HPDE6-E6E7 (cell line): Measurements from ENCODE around the gene PSMD11.

Experiments used
- DNase-seq: peaks from one replicate; pipeline ENCODE4 v3.0.0; 2011; ENCODE audit warnings: missing footprints; ENCODE audit errors: extremely low spot score

The PSMD11 gene

GRCh38 chr17:32489320-32490100 is 45.2 kb downstream of the PSMD11 start:
- DNase-seq = no peak

DNA sequence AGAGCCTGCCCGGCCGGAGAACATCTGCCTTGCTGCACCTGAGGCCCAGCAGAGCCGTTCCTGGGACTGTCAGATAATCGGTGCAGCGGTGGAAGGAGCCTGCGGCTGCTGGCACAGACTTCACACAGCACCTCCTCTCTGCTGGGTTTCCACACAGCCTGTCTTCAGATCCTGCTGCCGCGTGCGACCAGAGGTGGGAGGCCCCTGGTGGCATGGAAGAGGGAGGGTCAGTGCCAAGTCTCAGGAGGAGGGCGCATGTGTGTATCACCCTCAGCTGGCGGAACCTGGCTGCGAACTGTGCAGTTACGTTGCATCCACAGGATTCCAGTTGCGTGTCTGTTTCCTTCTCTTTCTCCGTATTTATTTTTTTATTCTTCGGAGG is 45.8 kb downstream of the PSMD11 start:
- no peak for DNase-seq

GRCh38 chr17:32491371-32492263 is 47.3 kb downstream of the PSMD11 start:
- no peak for DNase-seq

- DNase-seq = no peak
These were observed 47.9 kb downstream of the PSMD11 start for GRCh38 chr17:32492264-32492589.

DNA sequence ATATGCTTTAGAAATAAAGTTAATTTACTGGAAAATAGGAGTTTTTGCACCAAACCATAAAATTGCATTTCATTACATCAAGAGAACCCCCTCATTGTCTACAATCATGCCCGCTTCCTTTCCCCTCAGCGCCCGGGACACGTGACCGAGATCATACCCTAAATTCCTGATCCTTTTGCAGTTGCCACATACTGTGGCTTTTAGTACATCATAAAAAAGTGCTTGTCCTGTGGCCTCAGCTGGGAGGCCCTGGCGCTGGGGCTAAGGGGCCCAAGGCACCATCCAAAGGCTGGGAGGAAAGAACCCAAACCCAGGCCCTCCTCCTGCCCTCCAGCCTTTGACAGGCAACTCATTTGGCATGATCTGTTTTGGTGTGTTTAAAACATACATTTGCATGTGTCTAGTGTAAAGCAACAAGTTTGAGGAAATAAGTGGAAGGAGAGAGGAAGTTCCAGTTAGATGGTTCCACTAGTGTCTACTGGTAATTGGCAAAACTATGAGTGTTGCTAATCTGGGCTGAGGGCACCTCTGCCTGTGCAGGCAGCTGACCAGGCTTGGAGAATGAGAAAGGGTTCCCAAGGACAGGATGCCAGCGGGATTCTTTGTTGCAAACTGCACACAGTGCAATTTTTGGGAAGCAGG is 48.5 kb downstream of the PSMD11 start:
- no peak for DNase-seq

DNA sequence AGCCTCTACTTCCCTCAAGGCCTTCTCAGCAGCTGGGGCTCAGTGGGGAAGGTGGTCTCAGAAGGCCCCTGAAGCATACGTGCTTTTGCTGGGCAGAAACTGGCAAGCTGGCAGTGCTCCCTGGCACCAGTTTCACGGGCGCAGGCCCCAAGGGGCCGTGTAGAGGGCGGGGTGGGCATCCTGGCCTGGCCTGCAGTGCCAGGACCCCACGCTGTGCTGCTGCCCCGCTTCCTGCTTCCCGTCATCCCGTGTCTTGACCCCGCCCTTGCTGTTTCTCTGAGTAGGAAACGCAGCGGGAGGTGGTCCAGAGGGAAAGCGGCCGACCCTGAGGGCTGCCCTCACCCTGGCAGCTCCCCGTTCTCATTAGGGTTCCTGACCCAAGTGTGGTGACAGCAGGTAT is 49.3 kb downstream of the PSMD11 start:
- no peak for DNase-seq

DNA sequence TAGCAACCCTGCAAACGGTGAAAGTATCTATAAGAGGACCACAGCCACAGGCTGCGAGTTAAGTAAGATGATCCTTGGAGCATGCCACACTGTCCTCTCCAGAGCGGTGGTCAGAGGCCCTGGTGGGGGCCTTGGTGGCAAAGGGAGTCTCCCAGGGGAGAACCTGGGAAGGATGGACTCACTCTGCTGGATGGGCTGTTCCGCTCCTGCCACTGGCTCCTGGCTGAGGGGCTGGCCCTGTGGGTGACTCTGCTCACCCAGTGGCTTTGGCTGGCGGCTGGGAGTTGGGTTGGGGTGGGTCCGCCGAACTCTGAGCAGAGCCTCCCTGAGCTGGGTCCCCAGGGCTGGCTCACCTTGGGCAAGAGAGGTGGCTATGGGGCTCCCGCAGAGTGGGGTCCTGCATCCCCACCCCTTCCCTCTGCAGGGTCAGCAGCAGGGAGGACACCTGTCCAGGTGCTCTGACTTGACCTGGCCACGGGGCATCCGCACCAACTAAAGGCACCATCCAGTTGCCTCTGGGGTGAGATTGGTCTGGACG is 49.7 kb downstream of the PSMD11 start:
- DNase-seq = no peak

GRCh38 chr17:32494621-32495358 is 50.5 kb downstream of the PSMD11 start:
- no peak for DNase-seq

DNA sequence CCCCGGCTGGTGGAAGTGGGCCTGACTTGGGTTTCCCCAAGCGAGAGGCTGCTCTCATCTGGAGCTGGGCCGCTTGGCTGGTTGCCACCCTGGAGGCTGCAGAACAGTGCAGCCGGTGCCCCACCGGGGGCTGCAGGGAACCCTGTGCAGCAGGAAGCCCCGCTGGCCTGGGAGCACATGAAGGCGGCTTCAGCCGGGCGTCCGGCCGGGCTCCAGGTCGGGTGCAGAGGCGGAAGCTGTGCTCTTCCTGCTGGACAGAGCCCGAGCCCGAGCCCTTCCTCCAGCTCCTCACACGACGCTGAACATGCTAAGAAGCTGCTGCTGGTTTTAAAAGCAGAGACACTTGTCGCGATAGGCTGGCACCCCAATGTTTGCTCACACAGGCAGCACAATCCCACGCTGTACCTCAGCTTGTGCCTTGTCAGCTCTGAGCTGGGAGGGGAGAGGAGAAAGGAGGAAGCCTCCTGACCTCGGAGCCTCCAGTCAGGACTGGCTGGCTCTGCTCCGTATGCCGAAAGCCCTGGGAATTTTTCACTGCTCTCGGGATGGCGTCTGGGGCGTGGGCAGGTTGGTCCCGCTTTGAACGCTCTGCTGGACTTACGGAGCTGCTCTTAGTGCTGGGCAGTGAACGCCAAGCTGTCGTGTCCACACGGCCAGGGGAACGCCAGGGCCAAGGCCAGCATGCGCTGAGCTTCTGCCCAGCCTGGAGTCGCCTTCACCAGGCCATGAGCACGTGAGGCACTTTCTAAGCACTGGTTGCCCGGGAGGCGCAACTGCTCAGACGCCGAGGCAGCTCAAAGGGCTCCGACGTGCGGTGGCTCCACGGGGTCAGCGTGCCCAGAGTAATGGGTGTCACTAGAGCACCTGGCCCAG is 51.3 kb downstream of the PSMD11 start:
- DNase-seq = no peak

- DNase-seq = peak; percentile 66
These were observed 52.2 kb downstream of the PSMD11 start for GRCh38 chr17:32496395-32497073.

- no peak for DNase-seq
These were observed 53.3 kb downstream of the PSMD11 start for GRCh38 chr17:32497431-32498205.

GRCh38 chr17:32498391-32498790 is 54.1 kb downstream of the PSMD11 start:
- no peak for DNase-seq

GRCh38 chr17:32502013-32502412 is 57.7 kb downstream of the PSMD11 start:
- DNase-seq = no peak

- no peak for DNase-seq
These were observed 58.4 kb downstream of the PSMD11 start for GRCh38 chr17:32502710-32503109.

DNA sequence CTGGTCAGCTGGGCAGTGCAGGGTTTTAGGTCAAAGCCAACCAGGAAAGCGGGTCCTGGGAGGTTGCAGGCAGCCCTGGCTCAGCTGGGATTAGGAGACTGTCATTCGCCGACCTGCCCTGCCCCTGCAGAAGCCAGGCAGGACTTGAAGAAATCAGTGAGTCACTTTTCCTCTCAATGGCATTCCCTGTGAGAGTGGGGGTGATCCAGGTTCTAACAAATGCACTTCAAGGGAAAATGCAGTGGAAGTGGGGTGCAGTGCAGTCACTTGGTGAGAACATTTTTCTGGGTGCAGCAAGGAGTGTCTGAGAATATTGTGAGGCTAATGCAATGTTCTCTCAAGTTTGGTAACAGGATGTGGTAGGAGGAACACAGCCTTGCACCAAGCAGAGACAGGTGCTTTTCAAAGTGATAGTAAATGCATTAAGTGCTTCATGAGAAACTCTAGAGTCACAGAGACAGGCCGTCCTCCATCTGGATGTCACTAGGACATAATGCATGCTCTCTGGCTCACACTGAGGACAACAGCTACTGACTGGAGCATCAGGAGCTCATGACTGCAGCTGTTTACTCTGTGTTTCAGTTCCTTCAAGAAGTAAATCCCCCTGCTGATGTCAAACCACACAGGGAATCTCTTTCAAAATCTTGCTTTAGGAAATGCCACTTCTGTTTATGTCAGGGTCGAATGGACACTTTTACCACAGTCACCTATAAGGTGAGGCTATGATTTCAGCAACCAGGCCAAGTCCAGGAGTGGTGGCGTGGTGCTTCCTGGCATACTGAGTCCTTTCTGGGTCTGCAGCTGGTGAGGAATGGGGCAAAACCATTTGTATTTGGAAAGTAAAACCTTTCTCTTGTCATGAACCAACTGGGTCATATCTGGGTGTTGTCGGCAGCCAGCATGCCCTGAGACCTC is 59.2 kb downstream of the PSMD11 start:
- DNase-seq = peak; percentile 53

GRCh38 chr17:32504166-32504990 is 60.1 kb downstream of the PSMD11 start:
- DNase-seq = no peak

- DNase-seq = no peak
These were observed 64.6 kb downstream of the PSMD11 start for GRCh38 chr17:32508926-32509325.
